CD4-positive, alpha-beta T cell (primary cell): ENCODE data around the gene C1QA. TPM values are rescaled to one million over a fixed set of nuclear protein-coding genes. Genes with fewer than 3 reads are reported as not detected.

Source experiments
- ATAC-seq: fragments of 200-7000 bp; cut with Tn5 transposase; one replicate; pipeline ENCODE4 v1.10.0; 2022; ENCODE audit warnings: mild to moderate bottlenecking; ENCODE audit not compliant: poor library complexity
- CTCF ChIA-PET: fragments of 350-600 bp; sonication (Branson Sonifier 250); formaldehyde crosslinking; loops from one replicate; lab custom pipeline; 2021; ENCODE audit warnings: antibody characterized with exemption, inconsistent platforms; lab: Charles Lee
- POLR2A ChIA-PET: fragments of 350-600 bp; sonication (Branson Sonifier 250); formaldehyde crosslinking; loops from one replicate; lab custom pipeline; 2021; ENCODE audit warnings: antibody characterized with exemption, inconsistent platforms; lab: Charles Lee
- DNase-seq, 14 experiments: peaks; one replicate each; pipeline ENCODE4 v3.0.0-alpha.2; 2013 to 2020; ENCODE audit warnings: mixed read lengths in 2 of 14
- H3K27ac ChIP-seq, 2 donors: one replicate each; pipeline versions ENCODE4 v1.5.1 to v1.7.0; 2013; ENCODE audit warnings: low read length in 2 of 2, low read depth in 1 of 2, mild to moderate bottlenecking in 1 of 2
- H3K27me3 ChIP-seq, 2 experiments: 1 replicate in 1 of 2; 2 replicates in 1 of 2; pipeline versions ENCODE4 v1.6.1 to v1.7.0; 2013; ENCODE audit warnings: low read length in 2 of 2, control low read depth in 1 of 2, mild to moderate bottlenecking in 1 of 2, moderate library complexity in 1 of 2; ENCODE audit not compliant: insufficient read depth in 2 of 2, control insufficient read depth in 1 of 2
- H3K36me3 ChIP-seq: one replicate; pipeline ENCODE4 v1.6.1; 2013; ENCODE audit warnings: low read length, control low read depth; ENCODE audit not compliant: insufficient read depth
- H3K4me1 ChIP-seq: one replicate; pipeline ENCODE4 v1.6.1; 2013; ENCODE audit warnings: low read length, control low read depth; ENCODE audit not compliant: insufficient read depth
- H3K4me3 ChIP-seq: one replicate; pipeline ENCODE4 v1.5.1; 2013; ENCODE audit warnings: mild to moderate bottlenecking, low read length, moderate library complexity
- H3K9me3 ChIP-seq, 2 experiments: 1 replicate in 1 of 2; 2 replicates in 1 of 2; pipeline versions ENCODE4 v1.6.1 to v1.7.0; 2013; ENCODE audit warnings: low read length in 2 of 2, mild to moderate bottlenecking in 2 of 2, control low read depth in 1 of 2, moderate library complexity in 1 of 2; ENCODE audit not compliant: control insufficient read depth in 1 of 2, insufficient read depth in 1 of 2
- H3K27ac Mint-ChIP-seq: one replicate; pipeline ENCODE4 v1.8.0; 2020; ENCODE audit warnings: mixed read lengths
- H3K27me3 Mint-ChIP-seq: one replicate; pipeline ENCODE4 v1.8.0; 2021; ENCODE audit warnings: mixed read lengths
- H3K36me3 Mint-ChIP-seq: one replicate; pipeline ENCODE4 v1.8.0; 2021; ENCODE audit warnings: low read depth, mixed read lengths
- H3K4me1 Mint-ChIP-seq: one replicate; pipeline ENCODE4 v1.8.0; 2021; ENCODE audit warnings: low read depth, mixed read lengths
- H3K4me3 Mint-ChIP-seq: one replicate; pipeline ENCODE4 v1.8.0; 2020; ENCODE audit warnings: mild to moderate bottlenecking, mixed read lengths
- H3K9me3 Mint-ChIP-seq: one replicate; pipeline ENCODE4 v1.8.0; 2020; ENCODE audit warnings: mixed read lengths
- CTCF ChIP-seq: fragments of 200-600 bp; IDR thresholded peaks from one replicate; pipeline ENCODE4 v1.8.0; 2022; ENCODE audit warnings: antibody characterized with exemption, mild to moderate bottlenecking
- intact Hi-C, 2 experiments: fragments of 100-400 bp; cut with DNase I in 1 of 2; cut with micrococcal nuclease in 1 of 2; formaldehyde crosslinking; loops; one replicate each; pipeline versions ENCODE4 v1.15.1 to v1.9.0; 2023 to 2025; cut with DNase I, micrococcal nuclease
- total RNA-seq, 174 experiments: library from RNA in 2 of 174; stranded (reverse) in 2 of 174; gene quantifications; one replicate each; pipeline ENCODE4 v1.2.3 and lab custom pipeline; 2021 to 2026

Gene C1QA
- total RNA-seq, 2 experiments from 2014 or later = not detected

GRCh38 chr1:22606161-22606560 is 30.3 kb upstream of the C1QA start:
- Histone ChIP-seq H3K27me3 (peaks cover 18 to 21% of the 10 kb centered on the region in 2 experiments), H3K27ac (no peak overlapping the region), H3K9me3 (no peaks in the 10 kb centered on the region), H3K4me1 (no peaks in the 10 kb centered on the region), H3K4me3 (no peak overlapping the region), H3K36me3 (no peaks in the 10 kb centered on the region)
- intact Hi-C loops = no loop called here
- Mint-ChIP-seq H3K4me3 (no peak overlapping the region), H3K27ac (no peak overlapping the region), H3K9me3 (no peaks in the 10 kb centered on the region), H3K4me1 (no peaks in the 10 kb centered on the region), H3K27me3 (peaks cover 77% of the 10 kb centered on the region), H3K36me3 (no peaks in the 10 kb centered on the region)
- TF ChIP-seq CTCF = no peak
- CTCF ChIA-PET = no interaction called here
- ATAC-seq (no peak), DNase-seq (no peak)
- POLR2A ChIA-PET = no interaction called here

- Histone ChIP-seq H3K27ac (no peak overlapping the region), H3K27me3 (peaks cover 19 to 21% of the 10 kb centered on the region in 2 experiments), H3K9me3 (no peaks in the 10 kb centered on the region), H3K4me3 (no peak overlapping the region), H3K36me3 (no peaks in the 10 kb centered on the region), H3K4me1 (no peaks in the 10 kb centered on the region)
- ChIA-PET POLR2A (no interaction called here), CTCF (no interaction called here)
- no peak for TF ChIP-seq CTCF
- peaks cover 85% of the 10 kb centered on the region for H3K27me3 Mint-ChIP-seq
- no peak overlapping the region for H3K27ac Mint-ChIP-seq
- H3K4me1 Mint-ChIP-seq = no peaks in the 10 kb centered on the region
- no peak overlapping the region for H3K4me3 Mint-ChIP-seq
- intact Hi-C loops = no loop called here
- no peak for DNase-seq
- no peaks in the 10 kb centered on the region for H3K36me3 Mint-ChIP-seq
- no peaks in the 10 kb centered on the region for H3K9me3 Mint-ChIP-seq
- ATAC-seq = no peak
Measured at GRCh38 chr1:22607154-22607553, 29.3 kb upstream of the C1QA start.

- no peak overlapping the region for H3K4me3 ChIP-seq
- intact Hi-C loops = no loop called here
- Mint-ChIP-seq H3K4me1 (no peaks in the 10 kb centered on the region), H3K4me3 (no peak overlapping the region), H3K36me3 (no peaks in the 10 kb centered on the region), H3K27ac (no peak overlapping the region), H3K27me3 (peaks cover 93% of the 10 kb centered on the region), H3K9me3 (no peaks in the 10 kb centered on the region)
- ATAC-seq (no peak), DNase-seq (no peak)
- H3K27me3 ChIP-seq = peaks cover 19 to 21% of the 10 kb centered on the region in 2 experiments
- H3K9me3 ChIP-seq = no peaks in the 10 kb centered on the region
- ChIA-PET CTCF (no interaction called here), POLR2A (no interaction called here)
- TF ChIP-seq CTCF = no peak
- no peak overlapping the region for H3K27ac ChIP-seq
- no peaks in the 10 kb centered on the region for H3K36me3 ChIP-seq
- no peaks in the 10 kb centered on the region for H3K4me1 ChIP-seq
Measured at GRCh38 chr1:22608361-22608760, 28.1 kb upstream of the C1QA start.
